ENCODE data around the gene LUC7L2. TPM values are rescaled to one million over a fixed set of nuclear protein-coding genes. Genes with fewer than 3 reads are reported as not detected.
A peak's percentile ranks its signal among the peaks of the same experiment; 100 is the strongest.
"Not testable (repeated sequence)": the region's sequence is repeated elsewhere in the genome, so short reads cannot be mapped to it uniquely, and the experiment has no call there.

LUC7L2 gene
- total and polyA plus RNA-seq, 11 donors = 29.4 to 55.4 (median 46.2) TPM

DNA sequence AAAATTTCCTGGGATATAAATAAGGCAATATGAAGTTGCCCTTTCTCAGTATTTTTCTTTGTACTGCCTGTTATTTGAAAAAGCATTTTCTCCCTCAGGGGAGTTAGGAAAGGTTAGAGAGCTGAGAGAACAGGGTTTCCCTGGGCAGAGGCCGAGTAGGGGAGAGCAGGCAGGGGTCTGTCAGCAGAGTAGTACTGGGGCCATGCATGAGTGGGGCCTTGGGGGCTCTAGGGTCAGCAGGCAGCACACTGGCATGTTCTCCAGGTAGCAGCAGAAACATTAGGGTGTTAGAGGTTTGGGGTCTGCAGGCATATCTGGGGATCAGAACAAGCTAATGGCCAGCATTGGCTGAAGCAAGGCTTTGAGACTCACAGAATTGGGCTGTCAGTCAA lies 67.3 kb downstream of the LUC7L2 start:
- intact Hi-C loops (cut with DNase I) = no loop called here
- H3K27ac ChIP-seq = peak overlapping the region in 4 of 12 donors; percentile 12 to 42 (median 28)
- peaks cover 0 to 41% (median 32%) of the 10 kb centered on the region in 9 donors for H3K36me3 ChIP-seq
- H3K4me1 ChIP-seq = peaks cover 0 to 33% (median 10%) of the 10 kb centered on the region in 12 donors
- no peaks in the 10 kb centered on the region for H3K27me3 ChIP-seq
- DNase-seq = no peak
- no peak for TF ChIP-seq POLR2A (IDR thresholded peaks at IDR 0.05)
- TF ChIP-seq, protein P1, sequence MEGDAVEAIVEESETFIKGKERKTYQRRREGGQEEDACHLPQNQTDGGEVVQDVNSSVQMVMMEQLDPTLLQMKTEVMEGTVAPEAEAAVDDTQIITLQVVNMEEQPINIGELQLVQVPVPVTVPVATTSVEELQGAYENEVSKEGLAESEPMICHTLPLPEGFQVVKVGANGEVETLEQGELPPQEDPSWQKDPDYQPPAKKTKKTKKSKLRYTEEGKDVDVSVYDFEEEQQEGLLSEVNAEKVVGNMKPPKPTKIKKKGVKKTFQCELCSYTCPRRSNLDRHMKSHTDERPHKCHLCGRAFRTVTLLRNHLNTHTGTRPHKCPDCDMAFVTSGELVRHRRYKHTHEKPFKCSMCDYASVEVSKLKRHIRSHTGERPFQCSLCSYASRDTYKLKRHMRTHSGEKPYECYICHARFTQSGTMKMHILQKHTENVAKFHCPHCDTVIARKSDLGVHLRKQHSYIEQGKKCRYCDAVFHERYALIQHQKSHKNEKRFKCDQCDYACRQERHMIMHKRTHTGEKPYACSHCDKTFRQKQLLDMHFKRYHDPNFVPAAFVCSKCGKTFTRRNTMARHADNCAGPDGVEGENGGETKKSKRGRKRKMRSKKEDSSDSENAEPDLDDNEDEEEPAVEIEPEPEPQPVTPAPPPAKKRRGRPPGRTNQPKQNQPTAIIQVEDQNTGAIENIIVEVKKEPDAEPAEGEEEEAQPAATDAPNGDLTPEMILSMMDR (IDR thresholded peaks at IDR 0.05) = no peak
- 89 to 100% (median 97%) methylated on average over 1 of the region's 1 CpG for WGBS, 4 donors
- no peaks in the 10 kb centered on the region for H3K9me3 ChIP-seq
- peak in 2 of 4 donors; percentile 10 to 23 for ATAC-seq
- H3K4me3 ChIP-seq = no peak overlapping the region

DNA sequence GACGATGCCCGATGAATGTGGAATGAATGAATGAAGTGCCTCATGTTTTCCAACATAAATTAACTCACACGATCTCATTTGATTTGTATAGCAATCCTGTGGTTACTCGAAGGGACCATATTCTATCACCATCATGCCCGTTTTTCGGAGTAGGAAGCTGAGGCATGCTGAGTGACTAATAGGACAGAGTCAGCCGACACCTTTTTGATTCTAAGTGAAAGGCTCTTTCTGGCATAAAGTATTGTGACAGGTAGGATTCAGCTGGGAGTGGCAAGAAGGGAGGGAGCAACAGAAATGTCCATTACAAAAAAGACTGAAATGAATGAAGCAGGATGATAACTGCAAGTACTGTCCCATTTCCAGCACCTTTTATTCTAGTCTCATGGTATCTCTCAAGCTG lies 68.1 kb downstream of the LUC7L2 start:
- ATAC-seq (no peak), DNase-seq (no peak)
- Histone ChIP-seq H3K36me3 (peaks cover 0 to 33% (median 25%) of the 10 kb centered on the region in 9 donors), H3K9me3 (no peaks in the 10 kb centered on the region), H3K4me3 (no peak overlapping the region), H3K27ac (no peak overlapping the region), H3K4me1 (peaks cover 0 to 29% (median 10%) of the 10 kb centered on the region in 12 donors), H3K27me3 (no peaks in the 10 kb centered on the region)
- WGBS, 4 donors = 88 to 94% (median 90%) methylated on average over 7 of the region's 7 CpGs
- TF ChIP-seq, protein P1 (IDR thresholded peaks at IDR 0.05) = no peak
- no peak for TF ChIP-seq POLR2A (IDR thresholded peaks at IDR 0.05)
- intact Hi-C loops (cut with DNase I) = no loop called here

DNA sequence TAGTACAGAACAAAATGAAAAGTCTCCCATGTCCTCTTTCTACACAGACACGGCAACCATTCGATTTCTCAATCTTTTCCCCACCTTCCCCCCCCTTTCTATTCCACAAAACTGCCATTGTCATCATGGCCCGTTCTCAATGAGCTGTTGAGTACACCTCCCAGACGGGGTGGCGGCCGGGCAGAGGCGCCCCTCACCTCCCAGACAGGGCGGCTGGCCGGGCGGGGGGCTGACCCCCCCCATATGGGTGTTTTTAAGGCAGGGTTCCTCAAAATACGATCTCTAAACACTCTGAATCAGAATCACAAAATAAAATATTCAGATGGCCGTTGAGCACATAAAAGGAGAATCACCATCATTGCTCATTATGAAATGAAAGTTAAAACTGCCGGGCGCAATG lies 70.0 kb downstream of the LUC7L2 start:
- not testable (repeated sequence) for H3K9me3 ChIP-seq, H3K4me3 ChIP-seq, H3K27ac ChIP-seq, DNase-seq, ATAC-seq, H3K27me3 ChIP-seq
- intact Hi-C loops (cut with DNase I) = loop anchor here in 1 of 10 donors (10.0 kb wide), 1 partner anchor 575 kb away; no protein-coding TSS in a partner anchor
- peaks cover 0 to 17% (median 7%) of the 10 kb centered on the region in 9 donors for H3K36me3 ChIP-seq
- H3K4me1 ChIP-seq = peaks cover 0 to 39% (median 19%) of the 10 kb centered on the region in 12 donors
- WGBS, 4 donors = 80 to 92% (median 91%) methylated on average over 14 of the region's 14 CpGs

DNA sequence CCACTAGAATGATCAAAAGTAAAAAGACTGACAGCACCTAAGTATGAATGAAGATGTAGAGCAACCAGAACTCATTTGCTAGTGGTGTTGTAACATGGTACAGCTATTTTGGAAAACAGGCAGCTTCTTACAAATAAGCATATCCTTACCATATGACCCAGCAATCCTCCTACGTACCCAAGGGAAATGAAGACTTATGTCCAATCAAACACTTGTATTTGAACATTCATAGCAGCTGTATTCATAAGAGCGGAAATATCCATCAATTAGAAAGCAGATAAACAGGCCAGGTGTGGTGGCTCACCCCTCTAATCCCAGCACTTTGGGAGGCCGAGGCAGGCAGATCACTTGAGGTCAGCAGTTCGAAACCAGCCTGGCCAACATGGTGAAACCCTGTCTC lies 70.7 kb downstream of the LUC7L2 start:
- no peak for ATAC-seq
- WGBS, 4 donors = 94 to 98% (median 96%) methylated on average over 4 of the region's 4 CpGs

More for the DNA sequence above, 70.7 kb downstream of the LUC7L2 start:
- H3K9me3 ChIP-seq = no peaks in the 10 kb centered on the region
- peaks cover 0 to 38% (median 19%) of the 10 kb centered on the region in 12 donors for H3K4me1 ChIP-seq
- intact Hi-C loops (cut with DNase I) = loop anchor here in 1 of 10 donors (10.0 kb wide), 1 partner anchor 574 kb away; no protein-coding TSS in a partner anchor
- no peaks in the 10 kb centered on the region for H3K27me3 ChIP-seq
- no peak overlapping the region for H3K4me3 ChIP-seq
- TF ChIP-seq, protein P1 (IDR thresholded peaks at IDR 0.05) = no peak
- TF ChIP-seq POLR2A (IDR thresholded peaks at IDR 0.05) = no peak
- peaks cover 0 to 17% (median 7%) of the 10 kb centered on the region in 9 donors for H3K36me3 ChIP-seq
- no peak for DNase-seq
- no peak overlapping the region for H3K27ac ChIP-seq

All from heart left ventricle (tissue), 16 donors.